GM19240 (cell line): ENCODE measurements around the gene FAM216A.

ENCODE experiments used
- DNase-seq: peaks from one replicate; pipeline ENCODE4 v3.0.0; 2011; ENCODE audit warnings: low spot score; ENCODE audit not compliant: insufficient read length

The FAM216A gene

DNA sequence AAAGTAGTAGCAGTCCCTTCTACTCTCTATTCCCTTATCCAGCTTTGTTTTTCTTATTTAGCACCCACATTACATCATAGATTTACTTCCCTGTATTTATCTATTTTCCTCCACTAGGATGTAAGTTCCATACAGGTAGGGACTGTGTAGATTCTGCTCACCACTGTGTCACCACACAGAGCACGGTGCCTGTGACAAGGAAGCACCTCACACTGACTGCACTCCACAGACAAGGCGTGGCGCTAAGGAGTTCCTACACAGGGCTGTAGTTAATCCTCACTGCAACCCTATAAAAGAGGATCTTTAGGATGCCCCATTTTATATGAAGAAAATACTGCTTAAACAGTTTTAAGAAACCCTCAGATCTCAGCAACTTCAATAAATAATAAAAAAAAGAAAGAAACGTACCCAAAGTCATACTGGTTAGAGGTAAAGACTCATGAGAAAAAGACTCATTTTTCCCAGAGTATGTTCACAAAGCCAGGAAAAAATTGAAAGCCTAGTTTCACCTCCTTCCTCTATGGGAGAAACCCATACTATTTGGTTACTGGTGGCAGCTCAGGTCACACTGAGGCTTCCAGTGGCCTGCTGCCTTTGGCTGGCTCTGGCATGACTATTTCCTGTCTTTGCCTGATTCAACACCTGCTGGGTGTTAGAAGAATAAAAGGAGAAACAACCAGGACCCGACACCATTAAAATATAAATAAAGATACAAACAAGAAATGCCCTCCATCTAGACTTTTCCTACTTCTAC, 70.4 kb downstream of the FAM216A start:
- DNase-seq: no peak
